ENCODE measurements around the gene CCM2.

The CCM2 gene

GRCh38 chr7:44994877-44995554, 5.0 kb upstream of the CCM2 start:
- no peaks in the 10 kb centered on the region for H3K9me3 ChIP-seq
- H3K4me3 ChIP-seq, result no peak overlapping the region
- peaks cover 13% of the 10 kb centered on the region for H3K4me1 ChIP-seq
- H3K27me3 ChIP-seq (ENCODE audit: low read depth), result no peaks in the 10 kb centered on the region
- no peaks in the 10 kb centered on the region; the same call in 1 of the 2 replicates for H3K36me3 ChIP-seq (replicated peaks)
- DNase-seq (ENCODE audit: low spot score in 2 of 2), result no peak
- in situ Hi-C loops (cut with MboI; ENCODE audit: low sequenced_read_pairs), result no loop called here

DNA sequence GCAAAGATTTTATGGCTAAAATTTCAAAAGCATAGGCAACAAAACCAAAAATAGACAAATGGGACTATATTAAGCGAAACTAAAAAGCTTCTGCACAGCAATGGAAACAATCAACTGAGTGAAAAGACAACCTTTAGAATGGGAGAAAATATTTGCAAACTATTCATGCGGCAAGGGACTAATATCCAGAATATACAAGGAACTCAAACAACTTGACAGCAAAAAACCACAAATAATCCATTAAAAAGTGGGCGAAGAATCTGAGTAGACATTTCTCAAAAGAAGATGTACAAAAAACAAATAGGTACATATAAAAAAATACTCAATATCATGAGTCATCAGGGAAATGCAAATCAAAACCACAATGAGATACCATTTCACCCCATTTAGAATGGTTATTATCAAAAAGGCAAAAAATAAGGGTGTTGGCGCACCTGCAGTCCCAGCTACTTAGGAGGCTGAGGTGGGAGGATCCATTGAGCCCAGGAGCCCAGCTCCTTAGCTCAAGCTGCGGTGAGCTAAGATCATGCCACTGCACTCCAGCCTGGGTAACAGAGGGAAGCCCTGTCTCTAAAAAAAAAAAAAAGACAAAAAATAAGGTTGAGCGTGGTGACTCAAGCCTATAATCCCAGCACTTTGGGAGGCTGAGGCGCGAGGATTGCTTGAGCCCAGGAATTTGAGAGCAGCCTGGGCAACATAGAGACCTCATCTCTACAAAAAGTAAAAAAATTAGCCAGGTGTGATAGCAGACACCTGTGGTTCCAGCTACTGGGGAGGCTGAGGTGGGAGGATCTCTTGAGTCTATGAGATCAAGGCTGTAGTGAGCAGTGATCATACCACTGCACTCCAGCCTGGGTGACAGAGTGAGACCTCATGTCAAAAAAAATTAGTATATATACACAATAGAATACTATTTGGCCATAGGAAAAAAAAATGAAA, 4.2 kb upstream of the CCM2 start:
- Histone ChIP-seq H3K4me3 (no peak overlapping the region), H3K4me1 (peaks cover 9% of the 10 kb centered on the region), H3K9me3 (no peaks in the 10 kb centered on the region), H3K27me3 (ENCODE audit: low read depth) (no peaks in the 10 kb centered on the region), H3K36me3 (replicated peaks) (no peaks in the 10 kb centered on the region; the same call in 1 of the 2 replicates)
- DNase-seq (ENCODE audit: low spot score in 2 of 2), result no peak
- in situ Hi-C loops (cut with MboI; ENCODE audit: low sequenced_read_pairs), result no loop called here

DNA sequence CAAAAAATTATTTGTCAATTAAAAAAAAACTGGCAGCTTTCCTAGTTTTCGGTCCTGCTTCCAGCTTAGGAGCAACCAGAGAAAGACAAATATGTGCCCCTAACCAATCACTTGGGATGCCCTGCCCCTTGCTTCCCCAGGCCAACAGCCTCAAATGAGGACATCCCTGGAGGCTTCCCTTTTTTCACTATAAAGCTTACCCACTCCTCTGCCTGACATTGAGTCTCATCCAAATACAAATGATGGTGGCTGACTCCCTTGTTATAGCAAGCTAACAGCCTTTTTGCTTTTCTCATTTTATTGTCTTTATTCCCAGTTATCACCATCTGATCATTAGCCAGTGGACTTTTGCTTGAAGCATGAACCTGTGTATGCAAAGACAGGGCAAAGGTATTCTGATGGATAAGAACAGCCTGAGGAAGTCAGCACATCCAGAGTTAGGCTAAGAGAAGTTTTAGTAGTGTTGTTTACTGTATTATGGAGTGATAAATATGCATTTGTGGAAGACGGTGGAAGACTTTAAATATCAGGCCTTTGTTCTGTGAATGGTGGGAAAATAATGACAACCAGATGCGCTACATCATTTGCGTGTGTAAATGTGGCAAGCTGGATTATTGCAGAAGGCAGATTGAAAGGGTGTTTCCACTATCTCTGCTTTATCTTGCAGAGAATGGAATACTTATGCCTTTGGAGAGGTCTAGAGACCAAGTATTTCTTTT, 1.7 kb upstream of the CCM2 start:
- Histone ChIP-seq H3K4me1 (peaks cover 10% of the 10 kb centered on the region), H3K4me3 (peak overlapping the region; percentile 46), H3K27me3 (ENCODE audit: low read depth) (no peaks in the 10 kb centered on the region), H3K9me3 (no peaks in the 10 kb centered on the region), H3K36me3 (replicated peaks) (no peaks in the 10 kb centered on the region; the same call in 1 of the 2 replicates)
- DNase-seq (ENCODE audit: low spot score in 2 of 2), result no peak
- in situ Hi-C loops (cut with MboI; ENCODE audit: low sequenced_read_pairs), result no loop called here

DNA sequence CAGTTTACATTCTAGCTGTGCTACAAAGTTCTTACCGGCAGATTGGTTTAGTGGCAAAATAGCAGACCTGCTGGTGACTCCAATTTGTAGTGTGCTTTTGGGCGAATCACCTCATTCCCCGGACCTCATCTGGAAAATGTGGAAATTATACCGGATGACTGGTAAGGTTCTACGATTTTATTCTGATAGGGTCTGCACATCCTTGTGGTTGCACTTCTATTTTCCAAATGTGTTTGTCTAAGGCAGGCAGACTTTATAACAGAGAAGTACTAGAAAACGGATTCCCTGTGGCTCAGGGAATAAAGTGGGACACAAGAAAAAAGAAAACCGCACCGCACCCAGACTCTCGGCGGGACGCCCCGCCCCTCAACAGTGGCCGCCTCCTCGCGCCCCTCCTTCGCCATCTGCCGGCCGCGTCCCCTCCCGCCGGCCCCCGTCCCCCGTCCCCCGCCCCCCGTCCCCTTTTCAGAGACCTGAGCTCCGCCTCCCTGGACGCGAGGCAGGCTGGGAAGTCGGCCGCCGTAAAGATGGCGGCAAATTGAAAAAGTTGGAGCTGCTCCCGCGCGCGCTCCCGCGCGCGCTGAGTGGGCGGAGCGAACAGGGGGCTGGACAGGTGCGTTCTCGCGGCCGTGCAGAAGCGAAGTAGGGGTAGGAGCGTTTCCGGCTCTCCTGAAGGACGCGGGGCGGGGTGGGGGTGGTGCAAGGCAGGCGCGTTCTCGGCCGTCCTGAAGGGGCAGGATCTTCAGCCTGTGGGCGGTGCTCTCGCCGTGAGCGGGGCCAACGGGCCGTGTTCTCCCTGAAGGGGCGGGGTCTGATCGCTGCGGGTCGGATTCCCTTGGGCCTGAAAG, 532 bp upstream of the CCM2 start:
- in situ Hi-C loops (cut with MboI; ENCODE audit: low sequenced_read_pairs), result no loop called here
- H3K36me3 ChIP-seq (replicated peaks), result no peaks in the 10 kb centered on the region; the same call in 1 of the 2 replicates
- peak; percentile 96 to 100 for DNase-seq (ENCODE audit: low spot score in 2 of 2)
- H3K9me3 ChIP-seq, result no peaks in the 10 kb centered on the region
- H3K4me1 ChIP-seq, result peaks cover 10% of the 10 kb centered on the region
- H3K4me3 ChIP-seq, result peak overlapping the region; percentile 46
- H3K27me3 ChIP-seq (ENCODE audit: low read depth), result no peaks in the 10 kb centered on the region

GRCh38 chr7:45001138-45001694, 1.2 kb downstream of the CCM2 start:
- Histone ChIP-seq H3K9me3 (no peaks in the 10 kb centered on the region), H3K4me3 (peak overlapping the region; percentile 46), H3K4me1 (peaks cover 10% of the 10 kb centered on the region), H3K36me3 (replicated peaks) (no peaks in the 10 kb centered on the region; the same call in 1 of the 2 replicates), H3K27me3 (ENCODE audit: low read depth) (no peaks in the 10 kb centered on the region)
- no peak for DNase-seq (ENCODE audit: low spot score in 2 of 2)
- in situ Hi-C loops (cut with MboI; ENCODE audit: low sequenced_read_pairs), result no loop called here

DNA sequence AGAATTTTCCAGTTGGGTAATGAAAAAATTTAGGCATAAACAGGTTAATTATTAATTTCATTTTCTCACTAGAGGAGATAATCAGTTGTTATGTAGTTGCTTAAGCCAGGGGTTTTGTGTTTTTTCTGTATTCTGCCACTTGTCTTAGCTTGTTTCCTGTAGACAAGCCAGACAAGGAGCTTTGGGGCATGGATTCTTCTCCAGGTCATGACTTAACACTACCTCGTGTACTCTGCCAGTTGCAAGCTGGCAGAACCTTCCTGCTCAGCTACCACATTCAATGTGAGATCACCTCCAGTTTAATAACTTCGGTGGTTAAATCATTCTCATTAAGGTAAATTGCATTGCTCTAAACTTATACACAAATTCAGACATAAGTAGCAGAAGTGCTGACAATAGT, 1.8 kb downstream of the CCM2 start:
- H3K4me1 ChIP-seq, result peaks cover 10% of the 10 kb centered on the region
- in situ Hi-C loops (cut with MboI; ENCODE audit: low sequenced_read_pairs), result no loop called here
- H3K4me3 ChIP-seq, result no peak overlapping the region
- no peak for DNase-seq (ENCODE audit: low spot score in 2 of 2)
- H3K9me3 ChIP-seq, result no peaks in the 10 kb centered on the region
- no peaks in the 10 kb centered on the region for H3K27me3 ChIP-seq (ENCODE audit: low read depth)
- H3K36me3 ChIP-seq (replicated peaks), result no peaks in the 10 kb centered on the region; the same call in 1 of the 2 replicates

- no peak for DNase-seq (ENCODE audit: low spot score in 2 of 2)
- Histone ChIP-seq H3K4me1 (peaks cover 12% of the 10 kb centered on the region; the same call in 1 of the 2 replicates), H3K9me3 (no peaks in the 10 kb centered on the region), H3K36me3 (replicated peaks) (no peaks in the 10 kb centered on the region), H3K4me3 (no peak overlapping the region), H3K27me3 (ENCODE audit: low read depth) (no peaks in the 10 kb centered on the region)
- in situ Hi-C loops (cut with MboI; ENCODE audit: low sequenced_read_pairs), result no loop called here
Observed at GRCh38 chr7:45003789-45004188, 3.8 kb downstream of the CCM2 start.

DNA sequence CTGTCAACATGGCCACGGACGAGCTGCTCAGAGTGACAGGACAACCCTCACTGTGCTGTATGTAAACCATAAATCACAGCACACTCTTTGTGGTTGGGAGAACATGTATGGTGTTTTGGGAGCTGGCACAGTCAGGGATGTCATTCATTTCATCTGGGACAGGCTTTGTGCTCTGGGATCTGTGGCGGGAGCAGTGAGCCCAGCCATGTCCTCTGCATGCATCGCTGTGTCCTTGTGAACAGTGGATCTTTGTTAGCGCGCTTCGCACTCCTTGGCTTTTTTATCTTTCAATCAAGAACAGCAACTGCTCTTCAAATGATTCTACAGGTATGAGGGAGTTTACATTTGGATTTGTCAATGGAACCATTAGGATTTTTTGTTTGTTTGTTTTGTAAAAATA, 7.1 kb downstream of the CCM2 start:
- Histone ChIP-seq H3K27me3 (ENCODE audit: low read depth) (no peaks in the 10 kb centered on the region), H3K4me1 (peaks cover 6% of the 10 kb centered on the region; the same call in 1 of the 2 replicates), H3K9me3 (no peaks in the 10 kb centered on the region), H3K36me3 (replicated peaks) (no peaks in the 10 kb centered on the region), H3K4me3 (no peak overlapping the region)
- in situ Hi-C loops (cut with MboI; ENCODE audit: low sequenced_read_pairs), result no loop called here
- no peak for DNase-seq (ENCODE audit: low spot score in 2 of 2)

DNA sequence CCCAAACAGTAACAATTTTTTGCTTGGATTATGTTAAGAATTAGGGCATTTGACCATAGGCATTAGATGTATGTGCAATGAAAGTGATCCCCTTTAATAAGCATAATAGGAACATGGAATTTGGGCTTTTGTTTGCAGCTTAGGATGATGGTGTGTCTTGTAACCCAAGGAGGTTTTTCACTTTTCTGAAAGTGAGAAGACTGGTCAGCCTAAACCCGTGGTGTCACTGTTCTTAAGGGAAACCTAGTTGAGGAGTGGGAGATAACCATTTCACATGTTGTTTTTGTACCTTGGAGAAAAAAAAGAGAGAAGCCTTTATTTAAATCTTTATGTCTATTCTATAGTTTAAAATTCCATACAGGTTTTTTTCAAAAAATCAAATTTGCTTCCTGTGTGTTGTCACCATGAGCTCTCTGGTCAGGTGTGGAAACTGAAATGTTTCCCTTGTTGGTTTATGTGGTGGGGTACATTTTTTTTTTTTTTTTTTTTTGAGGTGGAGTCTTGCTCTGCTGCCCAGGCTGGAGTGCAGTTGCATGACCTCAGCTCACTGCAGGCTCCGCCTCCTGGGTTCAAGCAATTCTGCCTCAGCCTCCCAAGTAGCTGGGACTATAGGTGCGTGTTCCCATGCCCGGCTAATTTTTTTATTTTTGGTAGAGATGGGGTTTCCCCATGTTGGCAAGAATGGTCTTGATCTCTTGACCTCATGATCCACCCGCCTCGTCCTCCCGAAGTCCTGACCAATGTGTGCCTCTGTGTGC, 7.7 kb downstream of the CCM2 start:
- H3K4me1 ChIP-seq, result peaks cover 6% of the 10 kb centered on the region; the same call in 1 of the 2 replicates
- in situ Hi-C loops (cut with MboI; ENCODE audit: low sequenced_read_pairs), result no loop called here
- DNase-seq (ENCODE audit: low spot score in 2 of 2), result no peak
- no peaks in the 10 kb centered on the region for H3K27me3 ChIP-seq (ENCODE audit: low read depth)
- H3K36me3 ChIP-seq (replicated peaks), result no peaks in the 10 kb centered on the region
- H3K4me3 ChIP-seq, result no peak overlapping the region
- no peaks in the 10 kb centered on the region for H3K9me3 ChIP-seq

DNA sequence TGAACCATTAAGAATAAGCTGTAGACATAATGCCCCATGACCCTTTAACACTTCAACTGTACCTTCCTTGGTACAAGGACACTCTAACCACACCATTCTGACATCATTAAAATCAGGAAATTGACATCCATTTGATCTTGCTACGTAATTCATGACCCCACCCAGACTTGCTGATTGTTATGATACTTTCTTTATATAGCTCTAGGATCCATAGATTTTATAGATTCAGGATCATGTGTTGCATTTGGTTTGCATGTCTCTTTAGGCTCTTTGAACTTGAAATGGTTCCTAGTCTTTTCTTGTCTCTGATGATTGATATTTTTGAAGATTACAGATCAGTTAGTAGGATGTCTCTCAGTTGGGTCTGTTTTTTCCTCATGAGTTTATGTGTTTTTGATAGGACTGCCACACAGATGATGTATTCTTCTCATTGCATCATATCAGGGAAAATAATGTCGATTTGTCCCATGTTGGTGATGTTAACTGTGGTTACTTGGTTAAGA, 13.5 kb downstream of the CCM2 start:
- H3K4me3 ChIP-seq, result no peak overlapping the region
- H3K36me3 ChIP-seq (replicated peaks), result no peaks in the 10 kb centered on the region; the same call in 1 of the 2 replicates
- H3K4me1 ChIP-seq, result no peaks in the 10 kb centered on the region
- H3K9me3 ChIP-seq, result no peaks in the 10 kb centered on the region
- no peaks in the 10 kb centered on the region for H3K27me3 ChIP-seq (ENCODE audit: low read depth)
- no peak for DNase-seq (ENCODE audit: low spot score in 2 of 2)
- in situ Hi-C loops (cut with MboI; ENCODE audit: low sequenced_read_pairs), result no loop called here

- Histone ChIP-seq H3K4me1 (no peaks in the 10 kb centered on the region), H3K4me3 (no peak overlapping the region), H3K27me3 (ENCODE audit: low read depth) (no peaks in the 10 kb centered on the region), H3K36me3 (replicated peaks) (no peaks in the 10 kb centered on the region; the same call in 1 of the 2 replicates), H3K9me3 (no peaks in the 10 kb centered on the region)
- in situ Hi-C loops (cut with MboI; ENCODE audit: low sequenced_read_pairs), result no loop called here
- no peak for DNase-seq (ENCODE audit: low spot score in 2 of 2)
Observed at GRCh38 chr7:45015313-45015712, 15.3 kb downstream of the CCM2 start.

GRCh38 chr7:45017253-45017652, 17.3 kb downstream of the CCM2 start:
- in situ Hi-C loops (cut with MboI; ENCODE audit: low sequenced_read_pairs), result no loop called here
- H3K4me1 ChIP-seq, result no peaks in the 10 kb centered on the region
- no peaks in the 10 kb centered on the region for H3K9me3 ChIP-seq
- no peak overlapping the region for H3K4me3 ChIP-seq
- H3K36me3 ChIP-seq (replicated peaks), result no peaks in the 10 kb centered on the region; the same call in 1 of the 2 replicates
- DNase-seq (ENCODE audit: low spot score in 2 of 2), result no peak
- no peaks in the 10 kb centered on the region for H3K27me3 ChIP-seq (ENCODE audit: low read depth)

All from HAP-1 (cell line).